Measurements from ENCODE around the gene PRKCE.

PRKCE gene

GRCh38 chr2:45643095-45643494, 8.4 kb upstream of the PRKCE start:
- DNase-seq (ENCODE audit: low read depth): no peak
- peak overlapping the region; percentile 83 for H3K4me3 ChIP-seq (ENCODE audit: control insufficient read depth, low read depth, low read length)
- TF ChIP-seq CTCF (IDR thresholded peaks at IDR 0.05; ENCODE audit: control insufficient read depth, insufficient read depth, low read depth, low read length, missing control alignments): no peak

GRCh38 chr2:45643543-45644542, 7.6 kb upstream of the PRKCE start:
- peak; percentile 64 for TF ChIP-seq CTCF (IDR thresholded peaks at IDR 0.05; ENCODE audit: control insufficient read depth, insufficient read depth, low read depth, low read length, missing control alignments)
- H3K4me3 ChIP-seq (ENCODE audit: control insufficient read depth, low read depth, low read length): peak overlapping the region; percentile 83
- no peak for DNase-seq (ENCODE audit: low read depth)

- no peak for DNase-seq (ENCODE audit: low read depth)
- no peak overlapping the region for H3K4me3 ChIP-seq (ENCODE audit: control insufficient read depth, low read depth, low read length)
- no peak for TF ChIP-seq CTCF (IDR thresholded peaks at IDR 0.05; ENCODE audit: control insufficient read depth, insufficient read depth, low read depth, low read length, missing control alignments)
Measured at GRCh38 chr2:45646289-45646688, 5.2 kb upstream of the PRKCE start.

- TF ChIP-seq CTCF (IDR thresholded peaks at IDR 0.05; ENCODE audit: control insufficient read depth, insufficient read depth, low read depth, low read length, missing control alignments): no peak
Measured at GRCh38 chr2:45647356-45647755, 4.1 kb upstream of the PRKCE start.

GRCh38 chr2:45647986-45648520, 3.4 kb upstream of the PRKCE start:
- H3K4me3 ChIP-seq (ENCODE audit: control insufficient read depth, low read depth, low read length): no peak overlapping the region
- TF ChIP-seq CTCF (IDR thresholded peaks at IDR 0.05; ENCODE audit: control insufficient read depth, insufficient read depth, low read depth, low read length, missing control alignments): no peak
- no peak for DNase-seq (ENCODE audit: low read depth)

More at GRCh38 chr2:45647356-45647755, 4.1 kb upstream of the PRKCE start:
- no peak overlapping the region for H3K4me3 ChIP-seq (ENCODE audit: control insufficient read depth, low read depth, low read length)
- DNase-seq (ENCODE audit: low read depth): no peak

GRCh38 chr2:45648636-45649035, 2.8 kb upstream of the PRKCE start:
- TF ChIP-seq CTCF (IDR thresholded peaks at IDR 0.05; ENCODE audit: control insufficient read depth, insufficient read depth, low read depth, low read length, missing control alignments): no peak
- DNase-seq (ENCODE audit: low read depth): no peak
- H3K4me3 ChIP-seq (ENCODE audit: control insufficient read depth, low read depth, low read length): no peak overlapping the region
